Fibroblast of lung (primary cell): Measurements from ENCODE around the gene AGA.

Experiments used
- EZH2 ChIP-seq: IDR thresholded peaks from 2 replicates; pipeline ENCODE4 v1.5.1; 2012; ENCODE audit warnings: low read length, control low read depth, mild to moderate bottlenecking; ENCODE audit errors: missing control alignments
- TF ChIP-seq, protein P1 (sequence below), 2 donors: IDR thresholded peaks in 1 of 2; conservative IDR thresholded peaks in 1 of 2; 1 replicate in 1 of 2; 2 replicates in 1 of 2; pipeline ENCODE4 v1.5.1; 2011 to 2012; ENCODE audit warnings: low read length in 2 of 2, control low read depth in 1 of 2, inconsistent platforms in 1 of 2, low read depth in 1 of 2, mild to moderate bottlenecking in 1 of 2

DNA sequence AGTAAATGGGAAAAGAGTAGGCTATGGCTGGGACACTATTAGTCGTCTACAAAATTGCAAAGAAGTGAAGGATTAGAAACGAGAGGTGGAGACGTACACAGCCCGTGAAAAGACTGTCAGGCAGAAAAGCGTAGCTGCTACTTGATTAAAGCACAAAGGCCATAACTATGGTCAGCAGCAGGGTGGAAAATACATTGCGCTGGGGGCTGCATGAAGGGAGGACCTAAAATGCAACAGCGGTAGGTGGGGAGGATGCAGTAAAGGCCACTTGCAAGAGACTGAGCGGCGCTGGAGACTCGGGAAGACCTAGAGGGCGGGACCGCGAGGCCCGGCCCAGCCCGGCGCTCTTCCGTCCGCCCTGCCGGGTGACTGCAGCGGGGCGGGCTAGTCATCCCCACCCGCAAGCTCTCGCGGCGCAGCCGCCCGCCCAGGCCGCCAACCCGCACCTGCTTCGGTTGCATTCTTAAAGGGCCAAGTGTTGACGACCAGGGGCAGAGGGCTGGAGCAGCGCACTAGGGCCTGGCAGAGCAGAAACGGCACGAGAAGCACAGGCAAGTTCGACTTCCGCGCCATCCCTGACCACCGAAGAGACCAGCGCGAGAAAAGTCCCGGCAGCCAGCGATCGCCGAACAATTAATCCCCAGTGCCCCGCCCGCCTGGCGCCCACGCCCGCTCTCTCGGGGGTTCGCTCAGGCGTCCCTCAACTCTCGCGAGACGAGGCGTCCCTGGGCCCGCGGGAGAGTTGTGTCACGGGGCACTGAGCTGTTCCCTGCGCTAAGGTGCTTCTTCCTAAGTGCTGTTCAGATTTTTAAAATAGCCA is at the start of gene AGA:
- TF ChIP-seq, protein P1, sequence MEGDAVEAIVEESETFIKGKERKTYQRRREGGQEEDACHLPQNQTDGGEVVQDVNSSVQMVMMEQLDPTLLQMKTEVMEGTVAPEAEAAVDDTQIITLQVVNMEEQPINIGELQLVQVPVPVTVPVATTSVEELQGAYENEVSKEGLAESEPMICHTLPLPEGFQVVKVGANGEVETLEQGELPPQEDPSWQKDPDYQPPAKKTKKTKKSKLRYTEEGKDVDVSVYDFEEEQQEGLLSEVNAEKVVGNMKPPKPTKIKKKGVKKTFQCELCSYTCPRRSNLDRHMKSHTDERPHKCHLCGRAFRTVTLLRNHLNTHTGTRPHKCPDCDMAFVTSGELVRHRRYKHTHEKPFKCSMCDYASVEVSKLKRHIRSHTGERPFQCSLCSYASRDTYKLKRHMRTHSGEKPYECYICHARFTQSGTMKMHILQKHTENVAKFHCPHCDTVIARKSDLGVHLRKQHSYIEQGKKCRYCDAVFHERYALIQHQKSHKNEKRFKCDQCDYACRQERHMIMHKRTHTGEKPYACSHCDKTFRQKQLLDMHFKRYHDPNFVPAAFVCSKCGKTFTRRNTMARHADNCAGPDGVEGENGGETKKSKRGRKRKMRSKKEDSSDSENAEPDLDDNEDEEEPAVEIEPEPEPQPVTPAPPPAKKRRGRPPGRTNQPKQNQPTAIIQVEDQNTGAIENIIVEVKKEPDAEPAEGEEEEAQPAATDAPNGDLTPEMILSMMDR (conservative IDR thresholded peaks at IDR 0.05 in 1 of 2, IDR thresholded peaks at IDR 0.05 in 1 of 2; ENCODE audit: low read depth in 1 of 2, low read length in 2 of 2) = no peak
- TF ChIP-seq EZH2 = no peak
